HG03439 (cell line): ENCODE data around the gene CDKL5.

ENCODE experiments used
- ATAC-seq: cut with Tn5 transposase; IDR thresholded peaks from one replicate; pipeline ENCODE4 v1.9.1; 2021; ENCODE audit warnings: mild to moderate bottlenecking, moderate library complexity; ENCODE audit not compliant: unreplicated experiment

Gene CDKL5

GRCh38 chrX:18687856-18688495 is 262.6 kb downstream of the CDKL5 start:
- ATAC-seq: no peak

GRCh38 chrX:18691431-18691830 is 266.0 kb downstream of the CDKL5 start:
- no peak for ATAC-seq

GRCh38 chrX:18692541-18692940 is 267.1 kb downstream of the CDKL5 start:
- ATAC-seq: no peak

- no peak for ATAC-seq
Observed at GRCh38 chrX:18696653-18697052, 271.2 kb downstream of the CDKL5 start.

GRCh38 chrX:18698737-18699650 is 273.6 kb downstream of the CDKL5 start:
- ATAC-seq: no peak

- ATAC-seq: no peak
Observed at GRCh38 chrX:18701621-18702361, 276.4 kb downstream of the CDKL5 start.

- no peak for ATAC-seq
Observed at GRCh38 chrX:18702362-18703195, 277.2 kb downstream of the CDKL5 start.
